Liver (tissue), 9 donors: ENCODE data around the gene PDE4D. TPM values are rescaled to one million over a fixed set of nuclear protein-coding genes. Genes with fewer than 3 reads are reported as not detected.

Source experiments
- DNase-seq: peaks from one replicate; pipeline ENCODE4 v3.0.0-alpha.2; 2017; ENCODE audit warnings: low spot score
- H3K27ac ChIP-seq, 2 donors: one replicate each; pipeline ENCODE4 v1.7.0; 2013; ENCODE audit warnings: inconsistent platforms in 2 of 2, low read length in 2 of 2, control low read depth in 1 of 2, low read depth in 1 of 2, mild to moderate bottlenecking in 1 of 2
- H3K27me3 ChIP-seq, 4 donors: one replicate each; pipeline versions ENCODE4 v1.6.1 to v1.7.0; 2013; ENCODE audit warnings: low read length in 3 of 4, inconsistent platforms in 1 of 4, mild to moderate bottlenecking in 1 of 4, moderate library complexity in 1 of 4; ENCODE audit not compliant: control insufficient read depth in 4 of 4, insufficient read depth in 4 of 4
- H3K36me3 ChIP-seq, 4 donors: one replicate each; pipeline versions ENCODE4 v1.6.1 to v1.7.0; 2013; ENCODE audit warnings: low read length in 3 of 4, mild to moderate bottlenecking in 3 of 4, low read depth in 1 of 4, moderate library complexity in 1 of 4; ENCODE audit not compliant: control insufficient read depth in 4 of 4, insufficient read depth in 3 of 4
- H3K4me1 ChIP-seq, 4 donors: one replicate each; pipeline versions ENCODE4 v1.6.1 to v1.7.0; 2013; ENCODE audit warnings: low read length in 3 of 4, mild to moderate bottlenecking in 3 of 4, moderate library complexity in 1 of 4; ENCODE audit not compliant: control insufficient read depth in 4 of 4, insufficient read depth in 4 of 4
- H3K4me3 ChIP-seq, 3 donors: one replicate each; pipeline versions ENCODE4 v1.6.1 to v1.7.0; 2013; ENCODE audit warnings: low read length in 3 of 3, control low read depth in 1 of 3, low read depth in 1 of 3, mild to moderate bottlenecking in 1 of 3
- H3K9ac ChIP-seq, 2 donors: one replicate each; pipeline ENCODE4 v1.7.0; 2013; ENCODE audit warnings: low read length in 2 of 2, mild to moderate bottlenecking in 2 of 2, moderate library complexity in 2 of 2, control low read depth in 1 of 2, low read depth in 1 of 2
- H3K9me3 ChIP-seq, 4 donors: one replicate each; pipeline versions ENCODE4 v1.6.1 to v1.7.0; 2013; ENCODE audit warnings: low read length in 3 of 4; ENCODE audit not compliant: control insufficient read depth in 4 of 4
- EGR1 ChIP-seq, 2 donors: IDR thresholded peaks; 2 replicates each; pipeline ENCODE4 v1.6.1; 2016 to 2018; ENCODE audit warnings: antibody characterized with exemption in 2 of 2, low read depth in 2 of 2
- FOXA1 ChIP-seq: IDR thresholded peaks from 2 replicates; pipeline ENCODE4 v1.6.1; 2016; ENCODE audit warnings: antibody characterized with exemption
- FOXA2 ChIP-seq: IDR thresholded peaks from 2 replicates; pipeline ENCODE4 v1.6.1; 2016; ENCODE audit warnings: antibody characterized with exemption
- GABPA ChIP-seq, 2 donors: IDR thresholded peaks in 1 of 2; conservative IDR thresholded peaks in 1 of 2; 2 replicates each; pipeline ENCODE4 v1.6.1; 2016; ENCODE audit warnings: antibody characterized with exemption in 2 of 2, mild to moderate bottlenecking in 1 of 2, moderate library complexity in 1 of 2
- HNF4A ChIP-seq, 2 donors: conservative IDR thresholded peaks; 2 replicates each; pipeline ENCODE4 v1.6.1; 2016; ENCODE audit warnings: antibody characterized with exemption in 2 of 2, mild to moderate bottlenecking in 2 of 2
- HNF4G ChIP-seq: IDR thresholded peaks from 2 replicates; pipeline ENCODE4 v1.6.1; 2016; ENCODE audit warnings: antibody characterized with exemption
- JUND ChIP-seq, 2 donors: IDR thresholded peaks; 2 replicates each; pipeline ENCODE4 v1.6.1; 2016; ENCODE audit warnings: antibody characterized with exemption in 2 of 2
- NR2F2 ChIP-seq: IDR thresholded peaks from 2 replicates; pipeline ENCODE4 v1.6.1; 2016; ENCODE audit warnings: antibody characterized with exemption
- RAD21 ChIP-seq, 2 donors: IDR thresholded peaks; 2 replicates each; pipeline ENCODE4 v1.6.1; 2016; ENCODE audit warnings: antibody characterized with exemption in 2 of 2, mild to moderate bottlenecking in 2 of 2
- RXRA ChIP-seq, 2 donors: IDR thresholded peaks; 2 replicates each; pipeline ENCODE4 v1.6.1; 2017 to 2018; ENCODE audit warnings: antibody characterized with exemption in 2 of 2, mild to moderate bottlenecking in 1 of 2
- SP1 ChIP-seq: IDR thresholded peaks from 2 replicates; pipeline ENCODE4 v1.6.1; 2018; ENCODE audit warnings: antibody characterized with exemption, mild to moderate bottlenecking
- TAF1 ChIP-seq: conservative IDR thresholded peaks from 2 replicates; pipeline ENCODE4 v1.6.1; 2016; ENCODE audit warnings: antibody characterized with exemption, mild to moderate bottlenecking
- YY1 ChIP-seq: IDR thresholded peaks from 2 replicates; pipeline ENCODE4 v1.6.1; 2016; ENCODE audit warnings: antibody characterized with exemption, mild to moderate bottlenecking
- WGBS: extraction: QIAGEN DNeasy Blood & Tissue Kit; methylation state at CpG from one replicate; pipeline ENCODE4 v1.1.7; 2013; 5-methylcytosine and 5-hydroxymethylcytosine counted together
- polyA plus RNA-seq, 2 donors: library from polyadenylated mRNA; stranded (reverse) in 1 of 2; unstranded in 1 of 2; fragments of 200-250 nt in 1 of 2; fragments of >200 nt in 1 of 2; fragmentation: Nextera tagmentation in 1 of 2; extraction: Ambion mirVana in 1 of 2; gene quantifications; one replicate each; pipeline versions ENCODE4 v1.2.1 to v1.2.3, GENCODE V29; 2013 to 2015
- total RNA-seq, 2 donors: library from RNA; depleted of rRNA; stranded (reverse); fragments of >200 nt; gene quantifications; one replicate each; pipeline ENCODE4 v1.2.3, GENCODE V29; 2014
- TF ChIP-seq, protein P1 (sequence below): IDR thresholded peaks from 2 replicates; pipeline ENCODE4 v1.6.1; 2016; ENCODE audit warnings: antibody characterized with exemption
- TF ChIP-seq, protein P2 (sequence below): IDR thresholded peaks from 2 replicates; pipeline ENCODE4 v1.6.1; 2016; ENCODE audit warnings: antibody characterized with exemption
- TF ChIP-seq, protein P3 (sequence below): IDR thresholded peaks from 2 replicates; pipeline ENCODE4 v1.6.1; 2016; ENCODE audit warnings: antibody characterized with exemption
- TF ChIP-seq, protein P4 (sequence below): fragments of 150-350 bp; IDR thresholded peaks from 2 replicates; pipeline ENCODE4 v1.5.1; 2017; ENCODE audit warnings: improper control_type of control experiment, low read depth, low read length; ENCODE audit not compliant: missing input control
- TF ChIP-seq, protein P5 (sequence below): IDR thresholded peaks from 2 replicates; pipeline ENCODE4 v1.6.1; 2016; ENCODE audit warnings: antibody characterized with exemption, mild to moderate bottlenecking
- donor health status: healthy.
- donor health status: healthy.
- donor health status: healthy.
- donor health status: healthy.
- donor health status: healthy.

PDE4D gene
- total and polyA plus RNA-seq, 4 donors: 0.67 to 11.9 (median 6.5) TPM

DNA sequence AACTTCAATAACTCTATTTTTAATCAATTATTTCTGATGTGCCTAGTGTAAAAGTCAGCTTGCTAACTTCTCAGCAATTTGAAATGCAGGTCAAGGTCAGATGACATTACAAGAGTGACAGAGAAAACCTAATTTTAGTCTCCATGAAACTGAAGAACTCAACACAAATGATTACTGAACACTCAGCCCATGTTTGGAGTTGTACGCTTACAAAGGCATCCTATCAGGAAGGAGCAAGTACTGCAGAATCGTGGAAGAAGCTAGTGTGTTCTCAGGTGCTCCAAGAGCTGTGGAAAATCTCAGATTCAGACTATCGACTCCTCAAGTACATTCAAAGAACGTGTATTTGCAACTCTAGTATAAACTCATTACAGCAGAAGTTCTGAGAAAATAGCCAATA, 526.7 kb downstream of the PDE4D start:
- Histone ChIP-seq H3K36me3 (no peaks in the 10 kb centered on the region), H3K4me3 (no peak overlapping the region), H3K9me3 (no peaks in the 10 kb centered on the region), H3K27me3 (no peaks in the 10 kb centered on the region), H3K9ac (no peak overlapping the region), H3K27ac (no peak overlapping the region), H3K4me1 (peaks cover 0 to 2% (median under 1%) of the 10 kb centered on the region in 4 donors)
- DNase-seq: no peak
- 88% methylated on average over 4 of the region's 4 CpGs for WGBS
- no peak for TF ChIP-seq EGR1 (IDR thresholded peaks at IDR 0.05; ENCODE audit: low read depth in 2 of 2)
- TF ChIP-seq, protein P1, sequence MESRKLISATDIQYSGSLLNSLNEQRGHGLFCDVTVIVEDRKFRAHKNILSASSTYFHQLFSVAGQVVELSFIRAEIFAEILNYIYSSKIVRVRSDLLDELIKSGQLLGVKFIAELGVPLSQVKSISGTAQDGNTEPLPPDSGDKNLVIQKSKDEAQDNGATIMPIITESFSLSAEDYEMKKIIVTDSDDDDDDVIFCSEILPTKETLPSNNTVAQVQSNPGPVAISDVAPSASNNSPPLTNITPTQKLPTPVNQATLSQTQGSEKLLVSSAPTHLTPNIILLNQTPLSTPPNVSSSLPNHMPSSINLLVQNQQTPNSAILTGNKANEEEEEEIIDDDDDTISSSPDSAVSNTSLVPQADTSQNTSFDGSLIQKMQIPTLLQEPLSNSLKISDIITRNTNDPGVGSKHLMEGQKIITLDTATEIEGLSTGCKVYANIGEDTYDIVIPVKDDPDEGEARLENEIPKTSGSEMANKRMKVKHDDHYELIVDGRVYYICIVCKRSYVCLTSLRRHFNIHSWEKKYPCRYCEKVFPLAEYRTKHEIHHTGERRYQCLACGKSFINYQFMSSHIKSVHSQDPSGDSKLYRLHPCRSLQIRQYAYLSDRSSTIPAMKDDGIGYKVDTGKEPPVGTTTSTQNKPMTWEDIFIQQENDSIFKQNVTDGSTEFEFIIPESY: no peak
- TF ChIP-seq, protein P2, sequence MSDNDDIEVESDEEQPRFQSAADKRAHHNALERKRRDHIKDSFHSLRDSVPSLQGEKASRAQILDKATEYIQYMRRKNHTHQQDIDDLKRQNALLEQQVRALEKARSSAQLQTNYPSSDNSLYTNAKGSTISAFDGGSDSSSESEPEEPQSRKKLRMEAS: no peak
- no peak for TF ChIP-seq TAF1
- TF ChIP-seq RAD21 (IDR thresholded peaks at IDR 0.05): no peak
- TF ChIP-seq GABPA (IDR thresholded peaks at IDR 0.05 in 1 of 2, conservative IDR thresholded peaks at IDR 0.05 in 1 of 2): no peak
- TF ChIP-seq, protein P3, sequence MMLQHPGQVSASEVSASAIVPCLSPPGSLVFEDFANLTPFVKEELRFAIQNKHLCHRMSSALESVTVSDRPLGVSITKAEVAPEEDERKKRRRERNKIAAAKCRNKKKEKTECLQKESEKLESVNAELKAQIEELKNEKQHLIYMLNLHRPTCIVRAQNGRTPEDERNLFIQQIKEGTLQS: no peak
- no peak for TF ChIP-seq HNF4G
- no peak for TF ChIP-seq RXRA (IDR thresholded peaks at IDR 0.05)
- no peak for TF ChIP-seq NR2F2
- TF ChIP-seq SP1: no peak
- TF ChIP-seq JUND (IDR thresholded peaks at IDR 0.05): no peak
- no peak for TF ChIP-seq FOXA1
- TF ChIP-seq, protein P4, sequence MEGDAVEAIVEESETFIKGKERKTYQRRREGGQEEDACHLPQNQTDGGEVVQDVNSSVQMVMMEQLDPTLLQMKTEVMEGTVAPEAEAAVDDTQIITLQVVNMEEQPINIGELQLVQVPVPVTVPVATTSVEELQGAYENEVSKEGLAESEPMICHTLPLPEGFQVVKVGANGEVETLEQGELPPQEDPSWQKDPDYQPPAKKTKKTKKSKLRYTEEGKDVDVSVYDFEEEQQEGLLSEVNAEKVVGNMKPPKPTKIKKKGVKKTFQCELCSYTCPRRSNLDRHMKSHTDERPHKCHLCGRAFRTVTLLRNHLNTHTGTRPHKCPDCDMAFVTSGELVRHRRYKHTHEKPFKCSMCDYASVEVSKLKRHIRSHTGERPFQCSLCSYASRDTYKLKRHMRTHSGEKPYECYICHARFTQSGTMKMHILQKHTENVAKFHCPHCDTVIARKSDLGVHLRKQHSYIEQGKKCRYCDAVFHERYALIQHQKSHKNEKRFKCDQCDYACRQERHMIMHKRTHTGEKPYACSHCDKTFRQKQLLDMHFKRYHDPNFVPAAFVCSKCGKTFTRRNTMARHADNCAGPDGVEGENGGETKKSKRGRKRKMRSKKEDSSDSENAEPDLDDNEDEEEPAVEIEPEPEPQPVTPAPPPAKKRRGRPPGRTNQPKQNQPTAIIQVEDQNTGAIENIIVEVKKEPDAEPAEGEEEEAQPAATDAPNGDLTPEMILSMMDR: no peak
- TF ChIP-seq, protein P5, sequence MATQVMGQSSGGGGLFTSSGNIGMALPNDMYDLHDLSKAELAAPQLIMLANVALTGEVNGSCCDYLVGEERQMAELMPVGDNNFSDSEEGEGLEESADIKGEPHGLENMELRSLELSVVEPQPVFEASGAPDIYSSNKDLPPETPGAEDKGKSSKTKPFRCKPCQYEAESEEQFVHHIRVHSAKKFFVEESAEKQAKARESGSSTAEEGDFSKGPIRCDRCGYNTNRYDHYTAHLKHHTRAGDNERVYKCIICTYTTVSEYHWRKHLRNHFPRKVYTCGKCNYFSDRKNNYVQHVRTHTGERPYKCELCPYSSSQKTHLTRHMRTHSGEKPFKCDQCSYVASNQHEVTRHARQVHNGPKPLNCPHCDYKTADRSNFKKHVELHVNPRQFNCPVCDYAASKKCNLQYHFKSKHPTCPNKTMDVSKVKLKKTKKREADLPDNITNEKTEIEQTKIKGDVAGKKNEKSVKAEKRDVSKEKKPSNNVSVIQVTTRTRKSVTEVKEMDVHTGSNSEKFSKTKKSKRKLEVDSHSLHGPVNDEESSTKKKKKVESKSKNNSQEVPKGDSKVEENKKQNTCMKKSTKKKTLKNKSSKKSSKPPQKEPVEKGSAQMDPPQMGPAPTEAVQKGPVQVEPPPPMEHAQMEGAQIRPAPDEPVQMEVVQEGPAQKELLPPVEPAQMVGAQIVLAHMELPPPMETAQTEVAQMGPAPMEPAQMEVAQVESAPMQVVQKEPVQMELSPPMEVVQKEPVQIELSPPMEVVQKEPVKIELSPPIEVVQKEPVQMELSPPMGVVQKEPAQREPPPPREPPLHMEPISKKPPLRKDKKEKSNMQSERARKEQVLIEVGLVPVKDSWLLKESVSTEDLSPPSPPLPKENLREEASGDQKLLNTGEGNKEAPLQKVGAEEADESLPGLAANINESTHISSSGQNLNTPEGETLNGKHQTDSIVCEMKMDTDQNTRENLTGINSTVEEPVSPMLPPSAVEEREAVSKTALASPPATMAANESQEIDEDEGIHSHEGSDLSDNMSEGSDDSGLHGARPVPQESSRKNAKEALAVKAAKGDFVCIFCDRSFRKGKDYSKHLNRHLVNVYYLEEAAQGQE: no peak
- no peak for TF ChIP-seq YY1
- no peak for TF ChIP-seq FOXA2
- no peak for TF ChIP-seq HNF4A (conservative IDR thresholded peaks at IDR 0.05)
